HEK293 (cell line): ENCODE results near the gene CTNNA2.

Source experiments
- CTCF ChIP-seq: fragments of 450-650 bp; formaldehyde crosslinking; IDR thresholded peaks from 2 replicates; pipeline ENCODE4 v1.5.1; 2016; ENCODE audit warnings: missing biosample characterization, missing genetic modification characterization
- SP2 ChIP-seq: fragments of 450-650 bp; formaldehyde crosslinking; IDR thresholded peaks from 2 replicates; pipeline ENCODE4 v1.5.1; 2016; ENCODE audit warnings: missing biosample characterization, missing genetic modification characterization

- TF ChIP-seq CTCF (tag by site-specific recombination) (no peak), SP2 (tag by site-specific recombination) (no peak)
Observed at GRCh38 chr2:79758042-79758441, 245.2 kb downstream of the CTNNA2 start.
